HG03439 (cell line): Measurements from ENCODE around the gene ELAPOR1.
"Not testable (repeated sequence)": the region's sequence is repeated elsewhere in the genome, so short reads cannot be mapped to it uniquely, and the experiment has no call there.

Experiments
- ATAC-seq: cut with Tn5 transposase; IDR thresholded peaks from one replicate; pipeline ENCODE4 v1.9.1; 2021; ENCODE audit warnings: mild to moderate bottlenecking, moderate library complexity; ENCODE audit not compliant: unreplicated experiment

Gene ELAPOR1

GRCh38 chr1:109136766-109137165 lies 22.9 kb downstream of the ELAPOR1 start:
- no peak for ATAC-seq

GRCh38 chr1:109137958-109138357 lies 24.0 kb downstream of the ELAPOR1 start:
- no peak for ATAC-seq

DNA sequence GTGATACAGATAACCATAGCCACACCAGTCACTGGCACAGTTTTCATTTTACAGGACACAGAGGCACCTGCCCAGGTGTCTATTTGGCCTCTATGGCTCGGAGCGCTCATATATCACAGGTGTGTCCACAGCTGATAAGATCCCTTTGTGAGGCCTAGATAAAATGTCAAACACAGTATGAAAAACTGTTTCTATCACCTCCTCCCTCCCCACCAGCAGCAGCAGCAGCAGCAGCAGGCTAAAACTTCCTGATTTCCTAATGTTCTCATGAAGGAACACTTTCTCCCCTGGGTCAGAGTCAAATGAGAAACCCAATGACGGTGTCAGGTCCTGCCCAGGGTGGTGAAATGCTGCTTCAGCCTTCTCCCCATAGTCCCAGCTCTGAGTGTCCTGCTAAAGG lies 24.4 kb downstream of the ELAPOR1 start:
- no peak for ATAC-seq

DNA sequence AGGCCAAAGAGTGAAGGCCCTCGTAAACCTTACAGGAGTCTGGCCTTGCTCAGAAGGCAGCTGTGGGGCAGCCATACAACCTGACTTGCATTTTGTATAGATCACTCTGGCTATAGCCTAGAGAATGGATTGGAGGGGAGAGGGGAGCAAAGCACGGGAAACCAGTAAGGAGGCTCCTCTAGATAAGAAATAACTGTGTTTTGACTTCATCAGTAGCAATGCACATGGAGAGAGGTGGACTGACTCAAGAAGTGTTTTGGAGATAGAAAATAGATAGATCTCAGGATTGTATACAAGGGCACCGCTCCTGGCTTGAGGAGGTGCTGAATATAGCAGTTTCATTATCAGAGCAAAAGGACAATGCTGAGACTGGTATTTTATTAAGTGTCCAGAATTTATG lies 26.5 kb downstream of the ELAPOR1 start:
- ATAC-seq = no peak

- ATAC-seq = no peak
These were observed 28.3 kb downstream of the ELAPOR1 start for GRCh38 chr1:109142260-109142659.

- not testable (repeated sequence) for ATAC-seq
These were observed 28.8 kb downstream of the ELAPOR1 start for GRCh38 chr1:109142725-109143124.

- no peak for ATAC-seq
These were observed 35.2 kb downstream of the ELAPOR1 start for GRCh38 chr1:109148987-109149561.

GRCh38 chr1:109149874-109150601 lies 36.1 kb downstream of the ELAPOR1 start:
- ATAC-seq = no peak

DNA sequence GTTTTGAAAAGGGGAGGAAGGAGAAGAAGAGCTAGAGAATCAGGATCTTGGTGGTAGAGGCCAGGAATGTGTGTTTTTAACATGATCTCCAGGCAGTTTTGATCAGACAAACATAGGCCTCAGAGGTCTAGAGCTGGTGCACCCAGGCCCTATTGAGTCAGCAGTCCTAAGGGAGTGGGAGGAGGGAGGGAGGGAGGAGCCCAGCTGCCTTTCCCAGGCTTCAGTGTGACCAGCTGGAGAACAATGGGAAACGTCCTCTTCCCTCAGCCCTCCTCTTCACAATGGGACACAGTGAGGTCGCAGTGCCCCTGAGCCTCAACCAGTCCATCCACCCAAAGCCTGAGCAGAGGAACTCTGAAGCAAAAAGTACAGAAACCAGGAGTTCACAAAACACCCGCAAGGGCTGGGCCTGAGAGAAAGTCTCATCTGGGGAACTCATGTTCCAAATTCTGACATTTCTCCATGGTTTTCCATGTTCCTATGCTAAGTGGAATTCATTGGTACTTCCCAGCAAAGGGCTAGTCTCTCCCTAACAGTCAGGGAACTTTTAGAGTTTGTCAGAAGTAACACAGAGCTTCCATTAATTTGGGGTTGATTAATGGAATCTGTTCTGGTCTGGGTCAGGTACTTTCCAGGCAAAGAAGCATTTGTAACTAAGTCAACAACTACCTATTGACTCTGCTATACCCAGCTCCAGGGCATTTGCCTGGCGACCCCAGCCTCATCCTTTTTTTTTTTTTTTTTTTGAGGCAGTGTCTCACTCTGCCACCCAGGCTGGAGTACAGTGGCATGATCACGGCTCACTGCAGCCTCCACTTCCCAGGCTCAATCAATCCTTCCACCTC lies 37.5 kb downstream of the ELAPOR1 start:
- ATAC-seq = no peak

DNA sequence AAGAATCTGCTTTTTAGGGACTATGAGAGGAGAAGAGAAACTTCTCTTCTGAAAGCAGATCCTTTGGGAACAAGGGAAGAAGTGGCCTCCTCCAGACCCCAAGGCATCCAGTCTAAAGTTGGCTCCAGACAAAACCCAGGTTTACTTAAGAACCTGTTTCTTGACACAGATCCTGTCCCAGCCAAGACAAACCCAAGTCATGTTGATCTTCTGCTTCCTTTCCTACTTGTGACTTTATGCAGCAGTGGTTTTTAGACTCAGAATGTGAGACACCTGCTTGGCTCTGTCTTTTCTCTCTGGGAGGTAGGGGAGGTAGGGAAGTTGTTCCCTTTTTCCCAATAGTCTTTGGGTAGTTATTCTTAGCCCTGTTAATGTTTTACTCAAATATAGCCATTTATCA lies 38.3 kb downstream of the ELAPOR1 start:
- no peak for ATAC-seq

GRCh38 chr1:109156916-109157385 lies 43.0 kb downstream of the ELAPOR1 start:
- ATAC-seq = no peak

DNA sequence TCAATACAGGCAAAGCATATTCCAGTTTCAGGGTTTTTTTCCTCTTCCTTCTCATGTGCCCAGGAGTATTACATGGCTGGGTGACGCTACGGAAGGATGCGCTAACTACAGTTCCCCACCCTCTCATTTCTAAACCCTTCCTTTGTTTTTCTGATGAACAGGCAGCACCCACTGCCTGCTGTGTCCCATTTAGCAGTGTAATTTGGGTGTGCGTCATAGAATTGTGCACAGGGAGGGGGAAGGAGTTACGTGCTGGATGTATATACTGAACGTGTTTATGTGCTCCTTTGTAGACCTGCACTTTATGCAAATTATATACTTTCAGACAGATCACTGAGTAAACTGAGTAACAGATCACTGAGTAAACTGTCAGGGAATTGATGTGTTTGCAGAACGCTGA lies 44.5 kb downstream of the ELAPOR1 start:
- ATAC-seq = no peak

DNA sequence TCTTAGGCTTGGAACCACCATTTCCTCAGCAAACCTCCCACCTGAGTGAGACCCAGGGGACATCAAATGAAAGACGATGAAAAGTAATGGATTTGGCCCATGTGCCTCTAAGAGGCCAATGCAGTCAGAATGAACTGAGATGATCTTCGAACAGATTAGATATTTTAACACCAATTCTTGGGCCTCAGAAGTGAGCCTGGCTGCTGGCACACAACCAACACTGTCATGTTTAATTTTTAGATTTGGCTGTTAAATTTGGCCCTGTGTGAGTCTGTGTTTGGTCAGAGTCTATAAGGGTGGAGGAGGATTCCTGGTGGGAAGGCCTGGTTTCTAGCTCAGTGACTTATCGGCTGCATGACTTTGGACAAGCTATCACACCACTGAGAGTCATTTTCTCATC lies 45.4 kb downstream of the ELAPOR1 start:
- ATAC-seq = no peak

- no peak for ATAC-seq
These were observed 46.3 kb downstream of the ELAPOR1 start for GRCh38 chr1:109160071-109160840.

- no peak for ATAC-seq
These were observed 48.1 kb downstream of the ELAPOR1 start for GRCh38 chr1:109161858-109162606.

- ATAC-seq = no peak
These were observed 48.7 kb downstream of the ELAPOR1 start for GRCh38 chr1:109162626-109163025.

- ATAC-seq = no peak
These were observed 49.6 kb downstream of the ELAPOR1 start for GRCh38 chr1:109163551-109163950.
